GDM1 (cell line): ENCODE results near the gene TAP2.
A peak's percentile ranks its signal among the peaks of the same experiment; 100 is the strongest.
"Not testable (repeated sequence)": the region's sequence is repeated elsewhere in the genome, so short reads cannot be mapped to it uniquely, and the experiment has no call there.

Source experiments
- DNase-seq: peaks from one replicate; lab custom pipeline; 2025; lab: John Stamatoyannopoulos, UW

The TAP2 gene

DNA sequence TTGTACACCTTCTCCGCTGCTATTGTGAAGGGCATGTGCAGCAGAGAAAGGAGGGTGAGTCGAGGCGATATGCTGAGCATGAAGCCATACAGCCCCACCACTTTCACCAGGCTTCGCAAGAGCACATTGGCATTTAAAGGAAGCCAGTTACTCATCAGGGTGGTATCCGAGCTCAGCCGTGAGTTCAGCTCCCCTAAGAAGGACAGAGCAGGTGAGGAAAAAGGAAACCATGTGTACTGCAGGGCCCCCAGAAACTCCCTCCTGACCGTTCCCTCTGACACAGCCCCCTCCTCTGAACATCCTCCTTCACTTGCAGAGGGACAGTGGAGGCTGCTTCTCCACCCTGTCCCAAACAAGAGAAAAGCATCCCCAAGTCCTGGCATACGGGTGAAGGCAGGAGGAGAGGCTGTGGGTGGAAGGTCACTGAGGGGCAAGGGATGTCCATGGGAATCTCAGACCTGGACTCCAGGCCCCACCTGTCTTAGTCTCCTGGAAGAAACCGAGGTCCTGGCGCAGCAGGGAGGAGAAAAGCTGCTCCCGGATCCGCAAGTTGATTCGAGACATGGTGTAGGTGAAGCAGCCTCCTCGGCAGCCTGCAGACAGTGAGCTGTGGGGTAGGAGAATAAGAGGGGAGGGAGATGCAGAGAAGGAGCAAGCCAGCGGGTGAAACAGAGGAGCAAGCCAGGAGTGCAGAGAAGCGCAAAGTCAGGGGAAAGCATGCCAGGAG, 3.2 kb downstream of the TAP2 start:
- DNase-seq, result no peak

DNA sequence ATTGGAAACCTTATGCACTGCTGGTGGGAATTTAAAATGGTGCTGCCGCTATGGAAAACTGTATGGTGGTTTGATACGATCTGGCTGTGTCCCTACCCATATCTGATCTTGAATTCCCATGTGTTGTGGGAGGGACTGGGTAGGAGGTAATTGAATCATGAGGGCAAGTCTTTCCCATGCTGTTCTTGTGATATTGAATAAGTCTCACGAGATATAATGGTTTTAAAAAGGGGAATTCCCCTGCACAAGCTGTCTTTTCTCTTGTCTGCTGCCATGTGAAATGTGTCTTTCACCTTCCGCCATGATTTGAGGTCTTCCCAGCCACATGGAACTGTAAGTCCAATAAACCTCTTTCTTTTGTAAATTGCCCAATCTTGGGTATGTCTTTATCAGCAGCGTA, 4.9 kb downstream of the TAP2 start:
- DNase-seq, result no peak

DNA sequence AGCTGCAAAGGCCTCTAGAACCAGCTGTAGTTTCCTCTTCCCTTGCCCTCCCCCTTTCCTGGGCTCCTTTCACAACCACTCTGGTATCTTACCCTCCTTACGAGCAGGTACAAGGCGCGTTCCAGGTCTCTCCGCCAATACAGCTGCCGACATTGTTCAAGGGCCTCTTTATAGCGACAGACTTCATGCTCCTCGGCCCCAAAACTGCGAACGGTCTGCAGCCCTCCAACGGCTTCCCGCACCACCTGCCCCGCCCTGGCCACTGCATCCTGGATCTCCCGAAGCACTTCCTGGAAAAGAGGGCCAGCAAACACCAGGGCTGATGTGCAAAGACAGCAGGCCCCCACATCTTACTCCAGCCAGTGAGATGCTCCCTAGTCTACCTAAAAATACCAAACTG, 6.0 kb downstream of the TAP2 start:
- DNase-seq, result no peak

DNA sequence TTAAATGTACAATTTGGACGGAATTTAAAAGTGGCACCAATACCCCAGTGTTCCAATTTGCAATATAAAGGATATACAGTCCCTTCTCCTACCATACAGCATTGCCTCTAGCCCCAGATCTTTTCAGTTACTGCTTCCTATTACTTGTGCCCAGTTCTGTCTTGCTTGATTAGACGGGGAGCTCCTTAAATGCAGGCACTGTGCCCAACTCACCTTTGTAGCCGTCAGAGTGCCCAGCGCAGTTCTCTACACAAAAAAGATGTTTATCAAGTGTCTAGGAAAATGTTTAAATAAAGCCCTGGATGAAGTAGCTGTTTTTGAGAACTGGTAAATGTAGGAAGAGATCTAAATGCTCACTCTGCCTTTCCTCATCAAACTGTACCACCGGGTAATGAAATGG, 7.6 kb downstream of the TAP2 start:
- no peak for DNase-seq

DNA sequence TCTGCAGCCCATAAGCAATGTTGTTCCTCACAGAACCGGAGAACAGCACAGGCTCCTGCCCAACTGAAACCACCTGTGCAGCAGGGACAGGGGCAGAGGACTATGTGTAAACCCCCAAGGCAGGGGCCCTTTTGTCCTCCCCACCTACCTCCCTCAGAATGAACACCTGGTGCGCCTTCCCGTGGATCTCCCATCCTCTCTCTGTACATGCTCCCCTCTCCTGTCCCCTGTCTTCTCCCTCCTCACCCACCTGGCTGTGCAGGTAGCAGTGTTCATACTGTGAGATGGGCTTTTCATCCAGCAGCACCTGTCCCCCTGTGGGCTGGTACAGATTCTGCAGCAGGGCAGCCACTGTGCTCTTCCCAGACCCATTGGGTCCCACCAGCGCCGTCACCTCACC, 8.5 kb downstream of the TAP2 start:
- no peak for DNase-seq

DNA sequence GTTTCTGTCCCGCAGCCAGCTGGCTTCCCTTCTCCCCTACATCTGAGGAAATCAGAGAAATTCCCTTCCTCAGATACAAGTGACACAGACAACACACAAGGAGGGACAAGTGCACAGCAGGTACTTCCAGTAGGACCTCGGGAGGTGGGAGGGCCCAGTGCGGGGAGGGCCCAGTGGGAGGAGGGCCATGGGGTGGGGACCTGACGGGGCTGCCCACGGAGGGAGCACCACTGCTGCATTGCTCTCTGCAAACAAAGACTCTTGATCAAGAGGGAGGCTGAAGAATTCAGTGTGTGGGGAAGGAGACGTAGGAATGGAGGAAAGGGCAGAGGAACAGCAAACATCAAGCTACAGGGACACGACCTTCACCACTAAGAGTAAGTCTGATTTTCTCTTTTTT, 9.0 kb downstream of the TAP2 start:
- no peak for DNase-seq

DNA sequence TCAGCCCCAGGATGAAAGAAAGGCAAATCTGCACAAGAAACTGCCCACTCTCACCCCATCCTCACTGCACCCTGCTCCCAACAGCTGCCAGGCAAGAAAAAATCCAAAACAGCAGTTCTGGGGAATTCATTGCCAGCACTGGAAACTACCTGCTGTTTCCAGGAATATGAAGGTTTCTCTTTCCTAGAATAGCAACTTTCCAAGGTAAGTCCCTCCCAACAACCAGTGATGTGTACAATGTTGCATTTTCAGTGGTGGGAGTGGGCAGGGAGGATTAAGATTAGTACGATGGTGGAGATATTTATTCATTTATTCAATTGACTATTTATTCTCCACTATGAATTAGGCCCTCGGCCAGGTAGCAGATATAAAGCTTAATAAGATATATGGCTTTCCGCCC, 11.5 kb downstream of the TAP2 start:
- no peak for DNase-seq

DNA sequence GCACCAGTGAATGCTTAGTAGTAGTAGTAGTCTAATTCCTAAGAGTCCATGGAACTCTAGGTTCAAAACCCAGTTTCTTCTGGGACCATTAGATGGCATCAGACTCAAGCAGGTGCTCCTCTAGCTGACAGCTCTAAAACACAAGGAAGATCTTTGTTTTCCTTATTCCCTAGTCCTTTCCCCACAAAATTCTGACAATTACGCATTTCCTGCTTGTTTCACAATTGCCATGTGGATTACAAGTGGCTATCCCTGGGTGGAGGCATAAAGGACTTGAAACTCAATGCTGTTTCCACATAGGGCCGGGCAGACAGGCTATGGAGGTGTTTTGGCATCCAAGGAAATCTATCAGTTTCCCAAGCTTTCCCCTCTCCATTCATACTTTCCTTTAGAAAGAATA, 12.6 kb downstream of the TAP2 start:
- DNase-seq, result no peak

DNA sequence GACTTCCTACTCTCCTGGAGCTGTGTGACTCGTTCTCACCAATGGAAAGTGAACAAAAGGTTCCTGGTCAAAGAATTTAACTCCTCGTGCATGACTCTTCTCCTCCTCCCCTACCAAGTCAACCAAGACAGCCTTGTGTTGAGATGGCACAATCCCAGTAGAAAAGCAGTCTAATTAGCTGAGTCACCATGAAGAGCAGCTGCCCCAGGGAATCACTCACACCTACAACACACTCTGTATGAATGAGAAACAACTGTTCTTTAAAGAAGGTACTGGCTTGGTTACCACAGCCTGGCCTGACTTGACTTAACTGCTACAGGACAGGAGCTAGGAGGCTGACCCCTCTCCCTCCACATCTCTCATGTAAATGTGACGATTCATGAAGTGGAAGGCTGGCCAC, 18.8 kb downstream of the TAP2 start:
- no peak for DNase-seq

DNA sequence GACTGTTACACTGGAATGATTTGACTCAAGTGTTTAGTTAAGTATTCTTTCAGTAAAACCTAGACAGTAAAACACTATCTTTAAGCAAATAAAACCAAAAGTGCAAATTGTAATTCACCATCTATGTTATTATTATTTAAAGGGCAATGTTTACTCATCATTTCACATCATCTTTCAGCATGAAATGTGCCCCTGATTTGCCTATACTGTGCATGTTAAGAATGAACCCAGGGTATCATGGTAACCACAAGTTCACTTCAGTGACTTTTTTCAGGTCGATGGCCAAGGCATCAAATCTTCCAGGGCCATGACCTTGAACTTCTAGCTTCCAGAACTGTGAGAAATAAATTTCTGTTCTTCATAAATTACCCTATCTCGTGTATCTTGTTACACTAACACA, 19.7 kb downstream of the TAP2 start:
- no peak for DNase-seq

DNA sequence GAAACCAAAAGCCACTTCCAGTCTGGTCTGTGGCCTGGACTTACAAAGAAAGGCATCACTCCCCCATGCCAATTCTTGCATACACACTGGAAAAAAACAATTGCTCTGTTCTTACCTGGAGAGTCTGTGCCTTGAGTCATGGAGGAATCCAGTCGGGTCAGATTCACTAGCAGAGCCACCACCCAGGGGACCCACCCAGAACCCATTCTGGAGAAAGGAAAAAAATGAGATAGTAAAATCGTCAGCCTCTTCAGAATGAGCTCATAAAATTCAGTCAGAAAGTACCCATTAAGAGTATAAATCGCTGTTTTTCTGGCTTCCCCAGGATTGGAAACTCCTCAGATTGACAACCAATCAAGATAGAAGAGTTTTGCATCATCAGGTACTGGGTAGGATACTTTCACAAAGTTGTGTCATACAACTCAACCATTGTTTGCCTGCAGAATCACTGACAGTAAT, 21.8 kb downstream of the TAP2 start, which contains the start of gene HLA-DOB:
HLA-DOB (minus strand) TSS at position 257 of the 459 bp plus-strand sequence; CDS start at position 206, 51 bp downstream.
- DNase-seq, result no peak

DNA sequence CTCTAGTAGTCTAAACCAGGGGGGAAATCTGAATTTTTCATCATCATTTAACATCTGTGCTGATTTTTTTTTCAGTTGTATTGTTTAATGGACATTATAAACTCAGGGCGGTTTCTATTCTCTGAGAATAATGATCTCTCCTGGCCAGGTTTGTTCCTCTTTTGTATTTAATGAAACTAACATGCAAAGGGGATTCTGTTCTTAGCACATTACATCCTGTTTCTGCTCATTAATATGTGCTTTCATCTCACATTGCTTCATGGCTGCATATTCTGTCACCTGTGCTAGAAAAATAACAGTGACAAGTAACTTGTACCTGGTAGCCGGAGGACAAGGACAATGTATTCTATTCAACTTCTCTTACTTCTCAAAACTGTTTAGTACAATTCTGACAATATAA, 22.5 kb downstream of the TAP2 start:
- no peak for DNase-seq

DNA sequence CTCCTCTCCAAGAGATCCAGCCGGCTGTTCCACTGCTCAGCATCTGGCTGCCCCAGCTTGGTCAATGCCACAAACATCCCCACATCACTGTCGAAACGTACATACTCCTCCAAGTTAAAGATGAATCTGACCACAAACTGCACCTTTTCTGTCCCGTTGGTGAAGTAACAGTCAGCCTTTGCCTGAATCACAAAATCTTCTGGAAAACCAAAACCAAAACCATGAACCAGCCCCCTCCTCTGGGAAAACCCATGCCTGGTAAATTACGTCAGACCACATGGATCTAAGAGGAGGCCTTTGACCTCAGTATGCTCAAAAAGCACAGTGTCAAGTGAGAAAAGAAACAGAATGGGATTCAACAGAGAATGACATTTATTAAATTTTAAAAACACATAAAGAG, 23.4 kb downstream of the TAP2 start:
- no peak for DNase-seq

DNA sequence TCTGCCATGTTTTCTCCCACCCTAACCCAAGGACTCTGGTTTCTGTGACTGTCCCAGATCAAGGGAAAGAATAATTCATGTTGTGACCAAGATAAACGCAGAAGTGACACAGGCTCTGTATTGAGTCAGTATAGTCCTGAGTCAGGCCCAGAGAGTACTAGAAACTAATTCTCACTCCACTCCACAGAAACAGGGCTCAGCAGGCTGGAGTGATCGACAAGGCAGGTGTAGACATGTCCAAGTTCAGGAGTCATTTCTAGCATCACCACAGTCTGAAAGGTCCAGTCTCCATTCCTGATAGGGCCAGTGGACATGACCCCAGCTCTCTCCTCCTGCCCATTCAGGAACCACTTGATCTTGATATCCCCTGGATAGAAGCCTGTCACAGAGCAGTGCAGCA, 24.4 kb downstream of the TAP2 start:
- no peak for DNase-seq

DNA sequence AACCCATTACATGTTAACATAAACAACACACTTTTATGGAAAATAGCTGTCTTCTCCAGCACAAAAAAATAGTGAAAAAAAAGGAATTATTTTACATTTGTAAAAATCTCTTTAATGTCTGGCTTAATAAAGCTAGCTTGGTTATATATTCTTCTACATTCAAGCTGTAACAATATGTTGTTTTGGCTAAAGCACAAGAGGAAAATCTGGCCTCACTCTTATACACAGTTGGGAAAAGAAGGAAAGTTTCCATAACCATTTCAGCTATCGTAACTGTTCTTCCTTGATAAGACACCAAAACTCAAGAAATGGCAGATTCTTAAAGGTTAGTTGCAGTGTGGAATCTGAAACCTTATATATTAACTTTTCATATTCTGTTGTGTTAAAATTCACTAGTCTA, 29.4 kb downstream of the TAP2 start:
- no peak for DNase-seq

DNA sequence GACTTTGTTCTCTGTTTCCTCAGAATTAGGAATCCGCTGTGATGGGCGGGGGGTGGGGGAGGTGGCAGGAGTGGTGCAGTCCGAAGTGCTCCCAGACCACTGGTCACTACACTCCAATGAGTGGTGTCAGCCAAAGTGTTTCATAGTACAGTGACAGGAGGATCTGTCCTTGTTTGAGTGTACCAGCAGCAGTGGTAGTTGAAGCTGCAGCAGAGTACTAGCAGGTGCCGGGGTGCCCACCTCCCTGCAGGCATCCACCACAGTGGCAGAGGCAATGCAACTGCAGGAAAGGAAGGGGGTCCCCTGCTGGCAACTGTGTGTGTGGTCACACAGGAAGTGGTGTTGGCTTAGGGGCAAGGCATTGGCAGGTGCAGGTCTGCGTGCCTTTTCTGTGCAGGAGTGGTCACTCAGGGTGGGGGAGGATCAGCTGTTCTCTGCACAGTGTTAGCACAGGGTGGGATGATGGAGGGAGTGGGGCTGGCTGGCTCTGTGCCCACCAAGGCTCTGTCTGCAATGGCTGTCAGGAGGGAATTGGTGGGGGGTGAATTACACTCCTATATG, 31.4 kb downstream of the TAP2 start:
- no peak for DNase-seq

DNA sequence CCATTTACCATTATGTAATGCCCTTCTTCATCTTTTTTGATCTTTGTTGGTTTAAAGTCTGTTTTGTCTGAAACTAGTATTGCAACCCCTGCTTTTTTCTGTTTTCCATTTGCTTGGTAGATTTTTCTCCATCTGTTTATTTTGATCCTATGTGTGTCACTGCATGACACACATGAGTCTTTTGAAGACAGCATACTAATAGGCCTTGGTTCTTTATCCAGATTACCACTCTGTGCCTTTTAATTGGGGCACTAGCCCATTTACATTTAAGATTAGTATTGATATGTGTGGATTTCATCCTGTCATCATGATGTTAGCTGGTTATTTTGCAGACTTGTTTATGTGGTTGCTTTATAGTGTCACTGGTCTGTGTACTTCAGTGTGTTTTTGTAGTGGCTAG, 33.1 kb downstream of the TAP2 start:
- DNase-seq, result not testable (repeated sequence)

DNA sequence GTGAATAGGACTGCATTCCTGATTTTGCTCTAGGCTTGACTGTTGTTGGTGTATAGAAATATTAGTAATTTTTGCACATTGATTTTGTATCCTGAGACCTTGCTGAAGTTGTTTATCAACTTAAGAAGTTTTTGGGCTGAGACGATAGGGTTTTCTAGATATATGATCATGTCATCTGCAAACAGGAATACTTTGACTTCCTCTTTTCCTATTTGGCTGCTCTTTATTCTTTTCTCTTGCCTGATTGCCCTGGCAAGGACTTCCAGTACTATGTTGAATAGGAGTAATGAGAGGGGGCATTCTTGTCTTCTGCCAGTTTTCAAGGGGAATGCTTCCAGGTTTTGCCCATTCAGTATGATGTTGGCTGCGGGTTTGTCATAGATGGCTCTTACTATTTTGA, 35.1 kb downstream of the TAP2 start:
- no peak for DNase-seq

DNA sequence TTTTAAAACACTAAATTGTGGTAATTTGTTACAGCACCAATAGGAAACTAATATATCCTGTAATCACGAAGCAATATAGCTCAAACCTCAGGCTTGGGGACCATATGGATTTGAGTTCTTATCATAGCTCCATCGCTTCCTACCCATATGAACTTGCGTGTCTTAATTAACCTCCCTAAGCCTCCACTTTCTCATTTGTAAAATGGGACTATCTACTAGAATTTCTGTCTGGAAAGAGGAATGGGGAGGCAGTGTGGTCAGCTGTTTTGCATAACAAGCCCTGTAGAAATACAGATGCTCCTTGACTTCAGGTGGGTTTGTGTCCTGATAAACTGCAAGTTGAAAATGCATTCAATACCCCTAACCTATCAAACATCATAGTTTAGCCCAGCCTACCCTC, 38.8 kb downstream of the TAP2 start:
- DNase-seq, result no peak

DNA sequence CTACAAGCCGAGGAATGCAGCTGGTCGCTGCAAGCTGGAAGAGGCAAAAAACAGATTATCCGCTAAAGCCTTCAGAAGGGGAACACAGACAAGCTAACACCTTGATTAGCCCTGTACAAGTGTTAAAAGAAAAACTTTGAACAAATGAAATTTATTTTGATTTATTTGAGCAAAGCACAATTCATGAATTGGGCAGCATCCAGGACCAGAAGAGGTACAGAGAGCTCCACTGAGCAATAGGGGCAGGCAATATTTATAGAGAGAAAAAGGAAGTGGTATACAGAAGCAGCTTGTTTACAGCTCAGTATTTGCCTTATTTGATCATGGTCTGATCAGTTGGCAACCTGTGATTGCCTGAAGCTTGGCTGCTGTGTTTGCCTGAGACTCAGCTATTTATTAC, 39.4 kb downstream of the TAP2 start:
- DNase-seq, result no peak

DNA sequence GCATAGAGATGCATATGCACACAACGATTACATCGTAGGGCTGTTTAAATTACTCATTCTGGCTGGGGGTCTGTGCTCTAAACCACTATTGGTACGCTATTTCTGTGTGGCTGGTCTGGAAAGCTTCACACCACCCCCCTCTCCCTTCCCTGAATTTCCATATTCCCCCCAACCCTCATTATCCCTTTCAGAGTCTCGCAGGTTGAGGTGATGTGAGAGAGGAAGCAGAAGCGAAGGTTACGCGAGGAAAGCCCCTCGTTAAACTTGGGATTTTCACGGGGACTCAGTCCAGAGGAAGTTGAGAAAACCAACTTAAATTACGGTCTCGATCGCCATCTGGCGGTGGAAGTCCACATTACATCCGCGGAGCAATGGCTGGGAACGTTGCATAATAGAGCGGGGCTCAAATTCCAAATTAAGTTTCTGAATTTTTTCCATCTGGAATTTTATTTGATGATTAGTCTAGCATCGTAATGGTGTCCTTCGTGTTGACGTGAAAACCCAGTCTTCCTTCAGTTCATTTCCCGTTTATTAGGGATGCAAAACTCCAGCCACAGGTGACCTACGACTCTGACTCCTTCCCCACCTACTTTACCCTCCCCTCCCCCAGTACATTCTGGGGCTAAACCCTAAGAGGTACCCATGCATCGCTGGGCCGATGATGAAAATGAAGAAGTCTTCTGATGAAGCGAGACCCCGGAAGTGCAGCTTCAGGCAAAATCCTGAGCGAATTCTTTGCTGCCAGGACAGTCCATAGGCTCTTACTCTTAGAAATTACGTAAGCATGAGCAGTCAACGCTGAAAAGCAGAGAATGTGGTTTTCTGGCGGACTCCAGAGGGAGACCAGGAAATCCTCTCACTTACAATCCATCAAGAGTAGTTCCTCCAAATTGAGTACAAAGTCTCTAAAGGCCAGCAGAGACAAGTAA, 41.4 kb downstream of the TAP2 start:
- peak; percentile 86 for DNase-seq

DNA sequence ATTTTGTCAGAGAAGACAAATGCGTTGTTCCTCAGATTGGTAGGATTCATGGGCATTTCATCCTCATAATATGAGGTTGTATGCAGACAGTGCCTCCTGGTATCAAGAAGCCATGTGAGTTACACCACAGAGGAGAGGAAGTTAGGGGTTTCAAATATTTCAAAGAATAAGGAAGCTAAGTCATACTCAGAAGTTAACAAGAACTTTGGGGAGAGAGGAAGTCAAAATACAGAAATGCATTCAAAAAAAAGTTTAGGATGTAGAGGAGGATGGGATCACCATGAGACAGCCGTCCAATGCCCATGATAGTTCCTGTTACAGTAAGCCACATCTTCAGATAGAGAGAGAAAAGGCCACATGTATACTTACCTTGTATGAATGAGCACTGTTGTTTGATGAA, 44.0 kb downstream of the TAP2 start:
- peak; percentile 53 for DNase-seq

DNA sequence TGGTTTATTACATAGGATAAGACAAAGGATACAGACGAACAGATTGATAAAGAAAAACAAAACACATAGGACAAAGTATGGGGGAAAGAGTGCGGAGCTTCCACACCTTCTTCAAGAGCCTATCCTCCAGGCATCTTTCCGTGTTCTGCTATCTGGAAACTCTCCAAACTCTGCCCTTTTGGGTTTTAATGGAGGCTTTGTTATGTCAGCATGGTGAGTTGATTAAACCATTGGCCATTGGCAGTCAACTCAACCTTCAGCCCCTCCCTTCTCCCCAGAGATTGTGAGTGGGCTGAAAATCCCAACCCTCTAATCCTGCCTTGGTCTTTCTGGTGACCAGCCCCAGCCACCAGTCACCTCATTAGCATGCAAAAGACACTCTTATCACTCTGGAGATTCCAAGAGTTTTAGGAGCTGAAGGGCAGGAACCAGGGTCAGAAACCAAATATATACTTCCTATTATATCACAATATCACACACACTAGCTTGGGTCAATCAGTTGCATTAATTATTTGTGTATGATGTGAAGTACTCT, 45.6 kb downstream of the TAP2 start:
- DNase-seq, result no peak
